ENCODE measurements around the gene WNT9A. TPM values are rescaled to one million over a fixed set of nuclear protein-coding genes. Genes with fewer than 3 reads are reported as not detected.

Gene WNT9A
- total RNA-seq, 2 experiments from 2014 or later = not detected

DNA sequence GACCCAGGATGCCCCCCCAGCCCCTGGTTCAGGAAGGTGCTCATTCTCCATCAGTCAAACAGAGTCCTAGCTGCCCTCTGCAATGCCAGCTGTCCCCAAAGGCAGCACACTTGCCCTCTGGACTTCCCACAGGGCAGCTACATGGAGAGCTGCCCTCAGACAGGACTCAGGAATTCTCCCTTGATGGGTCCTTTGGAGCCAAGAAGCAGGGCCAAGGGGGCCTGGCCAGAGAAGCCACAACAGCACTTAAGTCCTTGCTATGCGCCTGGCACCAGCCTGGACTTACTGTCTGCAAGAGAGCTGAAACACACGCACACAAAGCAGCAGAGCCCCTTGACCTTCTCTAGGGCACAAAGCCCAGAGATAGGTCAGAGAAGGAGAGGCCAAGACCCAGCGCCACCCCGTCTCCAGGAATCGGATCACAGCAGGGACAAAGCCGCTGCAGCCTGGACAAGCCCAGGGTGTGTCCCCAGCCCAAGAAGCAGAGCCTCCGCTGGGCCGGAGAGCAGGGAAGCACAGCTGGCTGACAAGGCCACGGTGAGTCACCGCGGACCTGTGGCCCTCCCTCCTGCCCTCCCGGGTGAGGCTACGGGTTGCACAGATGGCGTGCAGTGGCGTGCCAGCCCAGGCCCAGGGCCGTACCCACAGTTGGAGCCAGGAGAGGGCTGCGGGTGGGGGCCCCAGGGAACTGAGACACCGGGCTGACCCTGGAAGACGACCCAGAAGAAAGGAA is 1.7 kb downstream of the WNT9A start:
- DNase-seq (ENCODE audit: low spot score) = no peak
- POLR2A ChIA-PET = no interaction called here
- Histone ChIP-seq H2AFZ (ENCODE audit: low read length) (no peak overlapping the region), H3K9me2 (ENCODE audit: insufficient read depth, low read length) (no peaks in the 10 kb centered on the region), H3K27ac (ENCODE audit: low read depth, low read length, poor library complexity, severe bottlenecking) (no peak overlapping the region), H4K20me1 (ENCODE audit: insufficient read depth, low read length) (no peaks in the 10 kb centered on the region), H3K4me1 (ENCODE audit: insufficient read depth, low read length, poor library complexity, severe bottlenecking) (no peaks in the 10 kb centered on the region), H3K9me3 (ENCODE audit: low read length) (no peaks in the 10 kb centered on the region), H3K36me3 (ENCODE audit: insufficient read depth, low read length) (no peaks in the 10 kb centered on the region), H3K79me2 (ENCODE audit: insufficient read depth, low read depth, low read length) (no peaks in the 10 kb centered on the region), H3K4me2 (ENCODE audit: low read length) (no peak overlapping the region), H3K4me3 (ENCODE audit: low read depth, low read length, poor library complexity, severe bottlenecking) (no peak overlapping the region)
- BruUV-seq (replicated peaks) = no TSS peak
- CTCF ChIA-PET (ENCODE audit: unreplicated experiment) = no interaction called here
- intact Hi-C loops (cut with micrococcal nuclease; ENCODE audit: unreplicated experiment) = no loop called here
- no peak for TF ChIP-seq EZH2phosphoT487 (IDR thresholded peaks at IDR 0.05; ENCODE audit: borderline replicate concordance, low read depth, low read length)
- TF ChIP-seq CTCF (conservative IDR thresholded peaks at IDR 0.05; ENCODE audit: low read length) = no peak

- ChIA-PET POLR2A (no interaction called here), CTCF (ENCODE audit: unreplicated experiment) (no interaction called here)
- Histone ChIP-seq H3K9me2 (ENCODE audit: insufficient read depth, low read length) (no peaks in the 10 kb centered on the region), H3K4me3 (ENCODE audit: low read depth, low read length, poor library complexity, severe bottlenecking) (no peak overlapping the region), H3K4me2 (ENCODE audit: low read length) (no peak overlapping the region), H3K27ac (ENCODE audit: low read depth, low read length, poor library complexity, severe bottlenecking) (no peak overlapping the region), H3K9me3 (ENCODE audit: low read length) (no peaks in the 10 kb centered on the region), H3K36me3 (ENCODE audit: insufficient read depth, low read length) (no peaks in the 10 kb centered on the region), H3K79me2 (ENCODE audit: insufficient read depth, low read depth, low read length) (no peaks in the 10 kb centered on the region), H3K4me1 (ENCODE audit: insufficient read depth, low read length, poor library complexity, severe bottlenecking) (no peaks in the 10 kb centered on the region), H2AFZ (ENCODE audit: low read length) (no peak overlapping the region), H4K20me1 (ENCODE audit: insufficient read depth, low read length) (no peaks in the 10 kb centered on the region)
- BruUV-seq (replicated peaks) = no TSS peak
- DNase-seq (ENCODE audit: low spot score) = no peak
- intact Hi-C loops (cut with micrococcal nuclease; ENCODE audit: unreplicated experiment) = no loop called here
- TF ChIP-seq EZH2phosphoT487 (IDR thresholded peaks at IDR 0.05; ENCODE audit: borderline replicate concordance, low read depth, low read length) = no peak
- no peak for TF ChIP-seq CTCF (conservative IDR thresholded peaks at IDR 0.05; ENCODE audit: low read length)
Measured at GRCh38 chr1:227944931-227945890, 2.5 kb downstream of the WNT9A start.
